GM12801 (cell line): Measurements from ENCODE around the gene C6orf52.

Experiments
- CTCF ChIP-seq: IDR thresholded peaks from one replicate; pipeline ENCODE4 v1.5.1; 2011; ENCODE audit warnings: control low read depth; ENCODE audit not compliant: insufficient read length; ENCODE audit errors: extremely low read depth

The C6orf52 gene

GRCh38 chr6:10720265-10720959, 26.0 kb upstream of the C6orf52 start:
- TF ChIP-seq CTCF = no peak

GRCh38 chr6:10719964-10720264, 25.5 kb upstream of the C6orf52 start:
- no peak for TF ChIP-seq CTCF

GRCh38 chr6:10719296-10719963, 25.0 kb upstream of the C6orf52 start:
- TF ChIP-seq CTCF = no peak

- TF ChIP-seq CTCF = no peak
These were observed 19.5 kb upstream of the C6orf52 start for GRCh38 chr6:10713962-10714361.

GRCh38 chr6:10696655-10697054, 2.2 kb upstream of the C6orf52 start:
- TF ChIP-seq CTCF = no peak

- no peak for TF ChIP-seq CTCF
These were observed 756 bp upstream of the C6orf52 start for GRCh38 chr6:10695086-10695657.

GRCh38 chr6:10692965-10693538, 1.4 kb downstream of the C6orf52 start:
- no peak for TF ChIP-seq CTCF
